Upper lobe of left lung (tissue), 6 donors: ENCODE measurements around the gene EYA2. TPM values are rescaled to one million over a fixed set of nuclear protein-coding genes. Genes with fewer than 3 reads are reported as not detected.

Experiments used
- ATAC-seq, 2 donors: fragments of 200-7000 bp; cut with Tn5 transposase; one replicate each; pipeline ENCODE4 v1.9.1; 2022; ENCODE audit warnings: mild to moderate bottlenecking in 2 of 2, moderate library complexity in 2 of 2; ENCODE audit not compliant: low FRiP score in 2 of 2
- DNase-seq, 2 donors: peaks; one replicate each; pipeline ENCODE4 v3.0.0-alpha.2; 2019 to 2020
- H3K27ac ChIP-seq, 4 donors: fragments of 200-600 bp; sonication (generic); one replicate each; pipeline ENCODE4 v1.5.1; 2016 to 2019
- H3K27me3 ChIP-seq, 4 donors: fragments of 200-600 bp; sonication (generic); one replicate each; pipeline ENCODE4 v1.5.1; 2017 to 2019
- H3K36me3 ChIP-seq, 4 donors: fragments of 200-600 bp; sonication (generic); one replicate each; pipeline ENCODE4 v1.5.1; 2016 to 2019
- H3K4me1 ChIP-seq, 4 donors: fragments of 200-600 bp; sonication (generic); one replicate each; pipeline ENCODE4 v1.5.1; 2018 to 2019
- H3K4me3 ChIP-seq, 4 donors: fragments of 200-600 bp; sonication (generic); one replicate each; pipeline ENCODE4 v1.5.1; 2017 to 2019; ENCODE audit warnings: mild to moderate bottlenecking in 2 of 4, moderate library complexity in 1 of 4
- H3K9me3 ChIP-seq, 4 donors: fragments of 200-600 bp; sonication (generic); one replicate each; pipeline ENCODE4 v1.5.1; 2018 to 2019
- CTCF ChIP-seq, 6 experiments: fragments of 450-650 bp in 4 of 6; fragments of 200-600 bp in 2 of 6; sonication (generic) in 2 of 6; IDR thresholded peaks; one replicate each; pipeline ENCODE4 v1.5.1; 2016 to 2019; ENCODE audit warnings: antibody characterized with exemption in 6 of 6
- EP300 ChIP-seq, 4 donors: sonication (generic); formaldehyde crosslinking; IDR thresholded peaks; one replicate each; pipeline ENCODE4 v1.5.1; 2017; ENCODE audit warnings: antibody characterized with exemption in 4 of 4, control low read depth in 2 of 4
- POLR2A ChIP-seq, 4 donors: fragments of 450-650 bp; IDR thresholded peaks; one replicate each; pipeline ENCODE4 v1.5.1; 2016 to 2017; ENCODE audit warnings: antibody characterized with exemption in 4 of 4, mild to moderate bottlenecking in 2 of 4
- POLR2AphosphoS5 ChIP-seq, 2 donors: sonication (generic); formaldehyde crosslinking; IDR thresholded peaks; one replicate each; pipeline ENCODE4 v1.5.1; 2017; ENCODE audit warnings: antibody characterized with exemption in 2 of 2
- WGBS, 2 donors: methylation state at CpG; one replicate each; pipeline ENCODE4 v1.1.5; 2017 to 2018; 5-methylcytosine and 5-hydroxymethylcytosine counted together
- total RNA-seq, 6 donors: library from RNA; depleted of rRNA in 4 of 6; stranded (reverse); fragments of >200 nt in 4 of 6; gene quantifications; one replicate each; pipeline versions ENCODE4 v1.1.0 to v1.2.1, GENCODE V29; 2016 to 2021
- donor health status: DM: no; HTN: no; CAD: no; lungs with moderate emphysema.
- donor health status: DM: no; HTN: yes; CAD: no; lungs with severe emphysema.

The EYA2 gene
- total RNA-seq, 6 donors from 2014 or later = 0.66 to 9.4 (median 3.0) TPM

GRCh38 chr20:46991168-46991567 lies 96.5 kb downstream of the EYA2 start:
- Histone ChIP-seq H3K27me3 (no peaks in the 10 kb centered on the region), H3K36me3 (no peaks in the 10 kb centered on the region)
- WGBS, 2 donors = 85 to 87% methylated on average over 3 of the region's 3 CpGs

GRCh38 chr20:46991880-46992639 lies 97.4 kb downstream of the EYA2 start:
- no peak for ATAC-seq
- H3K27me3 ChIP-seq = no peaks in the 10 kb centered on the region
- TF ChIP-seq POLR2A (IDR thresholded peaks at IDR 0.05) = no peak
- no peak for TF ChIP-seq CTCF (IDR thresholded peaks at IDR 0.05)
- TF ChIP-seq EP300 (IDR thresholded peaks at IDR 0.05) = no peak
- no peak for TF ChIP-seq POLR2AphosphoS5 (IDR thresholded peaks at IDR 0.05)
- H3K36me3 ChIP-seq = no peaks in the 10 kb centered on the region
- H3K27ac ChIP-seq = no peak overlapping the region
- WGBS, 2 donors = 82 to 87% methylated on average over 12 of the region's 12 CpGs
- DNase-seq = no peak
- no peaks in the 10 kb centered on the region for H3K4me1 ChIP-seq
- no peak overlapping the region for H3K4me3 ChIP-seq
- no peaks in the 10 kb centered on the region for H3K9me3 ChIP-seq

More at GRCh38 chr20:46991168-46991567, 96.5 kb downstream of the EYA2 start:
- Histone ChIP-seq H3K4me1 (no peaks in the 10 kb centered on the region), H3K27ac (no peak overlapping the region), H3K4me3 (no peak overlapping the region), H3K9me3 (no peaks in the 10 kb centered on the region)
- DNase-seq = no peak
- no peak for ATAC-seq
- no peak for TF ChIP-seq EP300 (IDR thresholded peaks at IDR 0.05)
- TF ChIP-seq POLR2AphosphoS5 (IDR thresholded peaks at IDR 0.05) = no peak
- TF ChIP-seq CTCF (IDR thresholded peaks at IDR 0.05) = no peak
- no peak for TF ChIP-seq POLR2A (IDR thresholded peaks at IDR 0.05)

GRCh38 chr20:46992640-46993035 lies 98.0 kb downstream of the EYA2 start:
- H3K27ac ChIP-seq = no peak overlapping the region
- H3K27me3 ChIP-seq = no peaks in the 10 kb centered on the region
- H3K36me3 ChIP-seq = no peaks in the 10 kb centered on the region
- peak in 1 of 2 donors; percentile 34 for ATAC-seq
- no peak for TF ChIP-seq POLR2A (IDR thresholded peaks at IDR 0.05)
- H3K4me3 ChIP-seq = no peak overlapping the region
- H3K4me1 ChIP-seq = no peaks in the 10 kb centered on the region
- H3K9me3 ChIP-seq = no peaks in the 10 kb centered on the region
- WGBS, 2 donors = 78 to 83% methylated on average over 2 of the region's 2 CpGs
- no peak for DNase-seq

GRCh38 chr20:46993465-46994095 lies 98.9 kb downstream of the EYA2 start:
- Histone ChIP-seq H3K9me3 (no peaks in the 10 kb centered on the region), H3K4me1 (no peaks in the 10 kb centered on the region), H3K4me3 (no peak overlapping the region), H3K27me3 (no peaks in the 10 kb centered on the region), H3K27ac (no peak overlapping the region), H3K36me3 (no peaks in the 10 kb centered on the region)
- no peak for ATAC-seq
- no peak for TF ChIP-seq CTCF (IDR thresholded peaks at IDR 0.05)
- TF ChIP-seq POLR2A (IDR thresholded peaks at IDR 0.05) = no peak
- TF ChIP-seq POLR2AphosphoS5 (IDR thresholded peaks at IDR 0.05) = no peak
- TF ChIP-seq EP300 (IDR thresholded peaks at IDR 0.05) = no peak
- 73 to 82% methylated on average over 4 of the region's 4 CpGs for WGBS, 2 donors
- DNase-seq = no peak

GRCh38 chr20:46994341-46994740 lies 99.7 kb downstream of the EYA2 start:
- no peak for ATAC-seq
- H3K4me3 ChIP-seq = no peak overlapping the region
- H3K9me3 ChIP-seq = no peaks in the 10 kb centered on the region
- no peak overlapping the region for H3K27ac ChIP-seq
- TF ChIP-seq POLR2A (IDR thresholded peaks at IDR 0.05) (no peak), CTCF (IDR thresholded peaks at IDR 0.05) (no peak), POLR2AphosphoS5 (IDR thresholded peaks at IDR 0.05) (no peak), EP300 (IDR thresholded peaks at IDR 0.05) (no peak)
- DNase-seq = no peak
- H3K4me1 ChIP-seq = no peaks in the 10 kb centered on the region
- 34 to 40% methylated on average over 5 of the region's 5 CpGs for WGBS, 2 donors
- H3K27me3 ChIP-seq = no peaks in the 10 kb centered on the region
- no peaks in the 10 kb centered on the region for H3K36me3 ChIP-seq
